ENCODE measurements around the gene MLST8. TPM values are rescaled to one million over a fixed set of nuclear protein-coding genes. Genes with fewer than 3 reads are reported as not detected.

Gene MLST8
- total and polyA plus RNA-seq, 7 donors, result 30.6 to 58.7 (median 41.4) TPM

DNA sequence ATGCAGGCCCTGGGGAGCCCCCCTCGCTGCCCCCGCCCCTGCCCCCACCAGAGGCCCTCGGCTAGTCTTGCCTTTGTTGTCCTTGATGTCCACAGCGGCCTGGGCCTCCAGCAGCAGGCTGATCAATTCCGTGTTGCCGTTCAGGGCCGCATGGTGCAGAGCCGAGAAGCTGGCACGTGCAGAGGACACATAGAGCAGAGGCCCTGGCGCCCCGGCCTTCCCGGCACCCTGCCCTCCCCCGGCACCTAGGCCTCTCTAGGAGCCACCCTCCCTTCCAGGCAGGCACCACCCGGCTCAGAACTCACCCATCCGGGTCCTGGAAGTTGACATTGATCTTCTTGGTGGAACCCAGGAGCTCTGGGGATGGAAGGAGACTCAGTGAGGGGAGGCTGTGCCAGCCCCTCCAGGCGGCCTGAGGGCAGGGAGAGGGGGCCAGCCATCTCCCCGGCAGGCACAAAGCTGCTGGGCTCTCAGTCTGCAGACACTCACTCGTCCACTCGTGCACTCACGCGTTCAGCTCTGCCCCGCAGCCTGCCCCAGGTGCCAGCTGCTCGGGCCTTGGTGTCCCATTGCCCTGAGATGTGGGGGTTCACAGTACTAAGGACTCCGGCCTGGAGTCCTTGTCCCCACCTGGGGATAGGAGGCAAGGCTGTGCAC lies 15.1 kb upstream of the MLST8 start:
- Histone ChIP-seq H3K4me1 (peaks cover 0 to 3% (median 3%) of the 10 kb centered on the region in 4 donors), H3K36me3 (no peaks in the 10 kb centered on the region), H3K27me3 (peaks cover 5 to 20% (median 12%) of the 10 kb centered on the region in 3 donors), H3K4me3 (no peak overlapping the region), H3K9me3 (no peaks in the 10 kb centered on the region), H3K27ac (no peak overlapping the region)
- intact Hi-C loops (cut with DNase I), result no loop called here
- no peak for DNase-seq
- TF ChIP-seq EP300 (IDR thresholded peaks at IDR 0.05) (no peak), POLR2AphosphoS5 (IDR thresholded peaks at IDR 0.05) (no peak), POLR2A (IDR thresholded peaks at IDR 0.05) (no peak)
- TF ChIP-seq, protein P1, sequence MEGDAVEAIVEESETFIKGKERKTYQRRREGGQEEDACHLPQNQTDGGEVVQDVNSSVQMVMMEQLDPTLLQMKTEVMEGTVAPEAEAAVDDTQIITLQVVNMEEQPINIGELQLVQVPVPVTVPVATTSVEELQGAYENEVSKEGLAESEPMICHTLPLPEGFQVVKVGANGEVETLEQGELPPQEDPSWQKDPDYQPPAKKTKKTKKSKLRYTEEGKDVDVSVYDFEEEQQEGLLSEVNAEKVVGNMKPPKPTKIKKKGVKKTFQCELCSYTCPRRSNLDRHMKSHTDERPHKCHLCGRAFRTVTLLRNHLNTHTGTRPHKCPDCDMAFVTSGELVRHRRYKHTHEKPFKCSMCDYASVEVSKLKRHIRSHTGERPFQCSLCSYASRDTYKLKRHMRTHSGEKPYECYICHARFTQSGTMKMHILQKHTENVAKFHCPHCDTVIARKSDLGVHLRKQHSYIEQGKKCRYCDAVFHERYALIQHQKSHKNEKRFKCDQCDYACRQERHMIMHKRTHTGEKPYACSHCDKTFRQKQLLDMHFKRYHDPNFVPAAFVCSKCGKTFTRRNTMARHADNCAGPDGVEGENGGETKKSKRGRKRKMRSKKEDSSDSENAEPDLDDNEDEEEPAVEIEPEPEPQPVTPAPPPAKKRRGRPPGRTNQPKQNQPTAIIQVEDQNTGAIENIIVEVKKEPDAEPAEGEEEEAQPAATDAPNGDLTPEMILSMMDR (IDR thresholded peaks at IDR 0.05), result no peak
- WGBS, 2 donors, result 81 to 87% methylated on average over 24 of the region's 24 CpGs

DNA sequence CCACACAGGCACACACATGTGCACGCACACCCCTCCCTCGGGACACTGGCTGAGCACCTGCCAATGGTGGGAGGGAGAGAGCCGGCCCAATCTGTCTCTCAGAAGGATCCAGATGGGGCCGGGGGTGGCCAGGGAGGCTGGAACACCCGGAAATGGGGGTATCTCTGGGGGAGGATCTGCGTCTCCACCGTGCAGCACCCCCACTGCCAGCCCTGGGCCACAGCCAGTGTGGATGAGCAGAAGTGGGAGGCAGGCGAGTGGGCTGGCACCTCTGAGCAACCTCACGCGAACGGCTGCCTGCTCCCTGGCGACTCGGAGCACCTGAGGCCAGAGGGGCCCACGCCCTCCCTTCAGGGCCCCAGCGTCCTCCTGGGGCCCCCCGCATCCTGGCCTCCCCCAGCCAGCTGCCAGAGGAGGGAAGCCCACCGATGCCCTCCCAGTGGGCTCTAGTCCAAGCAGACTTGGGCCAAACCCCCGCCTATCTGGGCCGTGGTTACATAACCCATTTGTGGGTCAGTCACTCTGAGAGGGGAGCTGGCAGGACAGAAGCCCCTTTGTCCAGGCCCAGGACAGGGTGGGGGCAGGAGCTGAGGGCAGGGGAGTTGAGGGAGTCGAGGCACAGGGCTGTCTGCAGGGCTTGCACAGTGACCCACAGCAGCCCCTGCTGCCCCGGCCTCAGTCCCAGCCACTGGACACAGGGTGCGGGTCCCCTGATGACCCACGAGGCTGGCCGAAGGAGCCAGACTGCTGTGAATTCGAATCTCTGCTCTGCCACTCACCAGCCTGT lies 14.4 kb upstream of the MLST8 start:
- H3K36me3 ChIP-seq, result no peaks in the 10 kb centered on the region
- TF ChIP-seq, protein P1 (IDR thresholded peaks at IDR 0.05), result no peak
- TF ChIP-seq EP300 (IDR thresholded peaks at IDR 0.05) (no peak), POLR2A (IDR thresholded peaks at IDR 0.05) (no peak), POLR2AphosphoS5 (IDR thresholded peaks at IDR 0.05) (no peak)
- no peaks in the 10 kb centered on the region for H3K9me3 ChIP-seq
- intact Hi-C loops (cut with DNase I), result no loop called here
- WGBS, 2 donors, result 80 to 82% methylated on average over 25 of the region's 25 CpGs
- peaks cover 0 to 11% (median 10%) of the 10 kb centered on the region in 4 donors for H3K4me1 ChIP-seq
- no peak overlapping the region for H3K27ac ChIP-seq
- no peak overlapping the region for H3K4me3 ChIP-seq
- H3K27me3 ChIP-seq, result peaks cover 12 to 28% (median 20%) of the 10 kb centered on the region in 3 donors
- DNase-seq, result no peak

DNA sequence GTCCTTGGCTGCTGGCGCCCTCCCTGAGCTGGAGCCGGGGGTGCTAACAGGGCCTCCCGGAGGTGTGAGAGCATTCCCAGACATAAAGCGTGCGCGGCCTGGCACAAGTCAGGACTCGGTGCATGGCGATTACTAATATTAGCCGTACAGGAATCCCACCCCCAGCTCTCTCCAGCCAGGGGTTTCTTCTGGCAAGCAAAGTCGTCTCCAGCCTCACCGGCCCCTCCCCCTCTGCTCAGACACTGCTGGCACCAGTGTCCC lies 13.9 kb upstream of the MLST8 start:
- 85 to 88% methylated on average over 11 of the region's 11 CpGs for WGBS, 2 donors
- intact Hi-C loops (cut with DNase I), result no loop called here
- Histone ChIP-seq H3K27ac (no peak overlapping the region), H3K36me3 (no peaks in the 10 kb centered on the region), H3K27me3 (peaks cover 16 to 31% (median 23%) of the 10 kb centered on the region in 3 donors), H3K9me3 (no peaks in the 10 kb centered on the region), H3K4me3 (no peak overlapping the region), H3K4me1 (peaks cover 0 to 15% (median 13%) of the 10 kb centered on the region in 4 donors)
- DNase-seq, result no peak
- TF ChIP-seq POLR2AphosphoS5 (IDR thresholded peaks at IDR 0.05), result no peak
- no peak for TF ChIP-seq POLR2A (IDR thresholded peaks at IDR 0.05)
- TF ChIP-seq EP300 (IDR thresholded peaks at IDR 0.05), result no peak
- TF ChIP-seq, protein P1 (IDR thresholded peaks at IDR 0.05), result no peak

DNA sequence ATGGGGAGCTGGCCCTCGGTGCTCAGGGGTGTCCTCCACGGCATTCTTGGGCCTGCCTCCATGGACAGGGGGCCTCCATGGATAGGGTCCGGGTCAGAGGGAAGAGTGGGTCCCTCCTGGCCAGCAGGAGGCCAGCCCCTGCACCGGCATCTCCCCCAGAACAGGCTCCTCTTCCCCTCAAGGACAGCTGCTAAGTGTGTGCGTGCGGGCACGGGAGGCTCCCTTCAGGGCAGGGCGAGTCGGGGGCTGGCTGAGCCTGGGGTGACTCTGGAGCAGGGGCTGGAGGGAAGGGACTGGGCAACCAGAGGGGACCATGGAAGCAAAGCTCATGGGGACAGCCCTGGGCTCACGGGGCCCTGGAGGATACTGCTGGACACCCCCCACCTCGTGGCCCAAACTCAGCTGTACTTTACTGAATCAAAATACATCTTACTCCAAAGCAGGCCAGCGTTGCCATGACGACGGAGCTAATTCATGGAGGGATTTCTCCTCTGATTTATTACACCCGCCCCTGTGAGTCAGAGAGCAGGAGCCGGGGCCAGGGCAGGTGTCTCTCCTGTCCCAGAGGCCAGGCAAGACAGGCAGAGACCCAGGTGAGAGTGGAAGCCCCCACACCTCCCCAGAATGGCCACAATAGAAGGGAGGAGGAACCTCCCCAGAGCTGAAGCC lies 11.0 kb upstream of the MLST8 start:
- Histone ChIP-seq H3K9me3 (no peaks in the 10 kb centered on the region), H3K27ac (no peak overlapping the region), H3K4me3 (no peak overlapping the region), H3K36me3 (no peaks in the 10 kb centered on the region), H3K27me3 (peaks cover 27 to 55% (median 41%) of the 10 kb centered on the region in 3 donors), H3K4me1 (peaks cover 0 to 21% (median 18%) of the 10 kb centered on the region in 4 donors)
- intact Hi-C loops (cut with DNase I), result no loop called here
- TF ChIP-seq, protein P1 (IDR thresholded peaks at IDR 0.05), result no peak
- no peak for TF ChIP-seq POLR2AphosphoS5 (IDR thresholded peaks at IDR 0.05)
- no peak for TF ChIP-seq POLR2A (IDR thresholded peaks at IDR 0.05)
- TF ChIP-seq EP300 (IDR thresholded peaks at IDR 0.05), result no peak
- 35 to 59% methylated on average over 16 of the region's 16 CpGs for WGBS, 2 donors
- DNase-seq, result no peak
